Measurements from ENCODE around the gene PAX7.
"Not testable (repeated sequence)": the region's sequence is repeated elsewhere in the genome, so short reads cannot be mapped to it uniquely, and the experiment has no call there.

The PAX7 gene

DNA sequence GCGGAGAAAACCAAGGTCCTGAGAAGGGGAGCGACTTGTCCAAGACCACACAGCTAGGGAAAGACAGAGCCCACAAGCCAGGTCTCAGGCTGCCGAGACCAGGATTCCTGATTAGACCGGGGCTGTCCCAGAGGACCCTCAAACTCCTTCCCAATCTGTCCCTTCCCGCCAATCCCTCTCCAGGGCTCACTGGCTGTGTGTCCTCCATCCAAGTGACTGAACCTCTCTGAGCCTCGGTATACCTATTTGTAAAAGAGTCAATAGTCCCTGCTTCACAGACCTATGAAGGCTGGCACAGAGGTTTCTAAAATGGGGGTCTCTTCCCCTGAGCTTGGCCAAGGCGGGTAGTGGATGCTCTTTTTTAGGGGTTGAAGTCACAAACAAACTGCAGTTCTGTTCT is 56.6 kb downstream of the PAX7 start:
- TF ChIP-seq, protein P1, sequence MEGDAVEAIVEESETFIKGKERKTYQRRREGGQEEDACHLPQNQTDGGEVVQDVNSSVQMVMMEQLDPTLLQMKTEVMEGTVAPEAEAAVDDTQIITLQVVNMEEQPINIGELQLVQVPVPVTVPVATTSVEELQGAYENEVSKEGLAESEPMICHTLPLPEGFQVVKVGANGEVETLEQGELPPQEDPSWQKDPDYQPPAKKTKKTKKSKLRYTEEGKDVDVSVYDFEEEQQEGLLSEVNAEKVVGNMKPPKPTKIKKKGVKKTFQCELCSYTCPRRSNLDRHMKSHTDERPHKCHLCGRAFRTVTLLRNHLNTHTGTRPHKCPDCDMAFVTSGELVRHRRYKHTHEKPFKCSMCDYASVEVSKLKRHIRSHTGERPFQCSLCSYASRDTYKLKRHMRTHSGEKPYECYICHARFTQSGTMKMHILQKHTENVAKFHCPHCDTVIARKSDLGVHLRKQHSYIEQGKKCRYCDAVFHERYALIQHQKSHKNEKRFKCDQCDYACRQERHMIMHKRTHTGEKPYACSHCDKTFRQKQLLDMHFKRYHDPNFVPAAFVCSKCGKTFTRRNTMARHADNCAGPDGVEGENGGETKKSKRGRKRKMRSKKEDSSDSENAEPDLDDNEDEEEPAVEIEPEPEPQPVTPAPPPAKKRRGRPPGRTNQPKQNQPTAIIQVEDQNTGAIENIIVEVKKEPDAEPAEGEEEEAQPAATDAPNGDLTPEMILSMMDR (IDR thresholded peaks at IDR 0.05; ENCODE audit: low read depth, low read length) = no peak
- DNase-seq (ENCODE audit: low read depth, low spot score) = no peak
- in situ Hi-C loops (cut with HindIII; ENCODE audit: low sequenced_read_pairs) = no loop called here

DNA sequence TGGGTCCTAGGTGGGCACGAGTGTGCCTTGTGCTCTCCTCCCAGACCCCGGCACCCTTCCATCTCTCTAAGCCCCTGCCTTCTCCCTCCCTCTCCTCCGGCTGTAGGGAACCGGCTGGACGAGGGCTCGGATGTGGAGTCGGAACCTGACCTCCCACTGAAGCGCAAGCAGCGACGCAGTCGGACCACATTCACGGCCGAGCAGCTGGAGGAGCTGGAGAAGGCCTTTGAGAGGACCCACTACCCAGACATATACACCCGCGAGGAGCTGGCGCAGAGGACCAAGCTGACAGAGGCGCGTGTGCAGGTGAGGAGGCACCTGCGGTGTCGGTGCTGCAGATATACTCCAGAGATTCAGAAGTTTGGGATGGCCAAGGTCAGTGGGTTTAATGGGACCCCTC is 61.0 kb downstream of the PAX7 start:
- TF ChIP-seq, protein P1 (IDR thresholded peaks at IDR 0.05; ENCODE audit: low read depth, low read length) = no peak
- in situ Hi-C loops (cut with HindIII; ENCODE audit: low sequenced_read_pairs) = no loop called here
- no peak overlapping the region for H3K4me3 ChIP-seq (ENCODE audit: low read depth, low read length)
- no peak for DNase-seq (ENCODE audit: low read depth, low spot score)

More for the DNA sequence above, 56.6 kb downstream of the PAX7 start:
- H3K4me3 ChIP-seq (ENCODE audit: low read depth, low read length) = no peak overlapping the region

DNA sequence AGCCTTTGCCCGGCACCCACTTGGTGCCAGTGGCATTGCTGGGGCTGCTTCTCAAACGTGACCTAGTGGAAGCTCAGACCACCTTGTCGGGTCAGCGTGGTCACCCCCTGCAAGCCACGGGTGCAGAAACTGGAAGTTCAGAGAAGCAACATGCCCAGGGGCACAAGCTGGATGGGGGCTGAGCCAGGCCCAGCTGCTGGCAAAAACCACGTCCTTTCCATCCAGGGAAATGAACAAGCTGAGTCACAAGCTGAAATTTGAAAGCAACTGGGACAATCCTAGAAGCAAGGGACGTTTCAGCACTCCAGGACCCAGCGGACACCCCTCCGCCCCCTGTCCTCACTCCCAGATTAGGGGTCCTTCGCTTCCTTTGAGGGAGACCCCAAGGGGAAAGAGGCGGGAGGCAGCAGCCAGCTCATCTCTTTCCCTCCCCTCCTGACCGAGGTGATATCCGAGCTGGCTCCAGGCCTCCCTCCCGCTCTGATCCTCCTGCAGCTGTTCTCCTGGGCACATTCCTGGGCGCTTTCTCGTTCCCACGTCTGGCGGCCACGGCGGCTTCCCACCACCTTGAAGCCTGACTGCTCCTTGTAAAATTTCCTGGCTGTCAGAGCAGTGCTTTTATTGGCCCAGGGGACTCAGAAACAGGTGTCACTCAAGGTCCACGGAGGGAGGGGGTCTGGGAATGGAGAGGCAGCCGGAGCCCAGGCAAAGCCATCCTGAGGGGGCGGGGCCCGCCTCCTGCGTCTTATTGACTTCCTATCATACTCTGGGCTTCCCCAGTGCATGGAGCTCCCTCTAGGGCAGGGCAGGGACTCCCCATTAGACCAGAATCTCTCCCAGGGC is 62.8 kb downstream of the PAX7 start:
- TF ChIP-seq, protein P1 (IDR thresholded peaks at IDR 0.05; ENCODE audit: low read depth, low read length) = no peak
- no peak for DNase-seq (ENCODE audit: low read depth, low spot score)
- in situ Hi-C loops (cut with HindIII; ENCODE audit: low sequenced_read_pairs) = no loop called here
- H3K4me3 ChIP-seq (ENCODE audit: low read depth, low read length) = no peak overlapping the region

DNA sequence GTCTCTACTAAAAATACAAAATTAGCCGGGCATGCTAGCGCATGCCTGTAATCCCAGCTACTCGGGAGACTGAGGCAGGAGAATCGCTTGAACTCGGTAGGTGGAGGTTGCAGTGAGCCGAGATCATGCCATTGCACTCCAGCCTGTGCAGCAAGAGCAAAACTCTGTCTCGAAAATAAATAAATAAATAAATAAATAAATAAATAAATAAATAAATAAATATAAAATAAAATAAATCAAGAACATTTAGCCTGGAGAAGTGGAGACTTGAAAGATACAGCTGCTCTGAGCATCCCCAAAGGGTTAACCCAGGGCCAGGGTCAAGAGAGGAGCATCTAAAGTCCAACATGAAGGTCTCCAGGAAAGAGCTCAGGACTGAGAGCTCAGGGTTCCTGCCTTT is 63.6 kb downstream of the PAX7 start:
- H3K4me3 ChIP-seq (ENCODE audit: low read depth, low read length); in situ Hi-C loops (cut with HindIII; ENCODE audit: low sequenced_read_pairs); DNase-seq (ENCODE audit: low read depth, low spot score): not testable (repeated sequence)

DNA sequence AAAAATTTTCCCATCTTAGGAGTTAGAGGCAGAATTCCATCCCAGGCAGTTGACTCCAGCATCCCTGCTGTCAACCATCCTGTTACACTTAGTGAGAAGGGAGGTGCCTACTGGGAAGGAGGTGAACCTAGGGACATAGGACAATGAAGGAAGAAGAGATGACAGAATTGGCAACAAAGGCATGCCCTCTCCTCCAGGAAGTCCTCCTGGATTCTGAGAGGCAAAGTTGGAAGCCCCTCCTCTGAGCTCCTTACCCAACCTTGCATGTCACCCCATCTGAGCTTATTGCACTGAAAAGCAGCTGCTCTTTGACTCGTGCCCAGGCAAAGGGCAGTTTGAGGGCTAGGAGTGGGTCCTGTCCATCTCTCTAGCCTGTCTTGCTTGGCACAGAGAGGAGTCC is 66.9 kb downstream of the PAX7 start:
- H3K4me3 ChIP-seq (ENCODE audit: low read depth, low read length) = no peak overlapping the region
- TF ChIP-seq, protein P1 (IDR thresholded peaks at IDR 0.05; ENCODE audit: low read depth, low read length) = no peak
- in situ Hi-C loops (cut with HindIII; ENCODE audit: low sequenced_read_pairs) = no loop called here
- DNase-seq (ENCODE audit: low read depth, low spot score) = no peak

DNA sequence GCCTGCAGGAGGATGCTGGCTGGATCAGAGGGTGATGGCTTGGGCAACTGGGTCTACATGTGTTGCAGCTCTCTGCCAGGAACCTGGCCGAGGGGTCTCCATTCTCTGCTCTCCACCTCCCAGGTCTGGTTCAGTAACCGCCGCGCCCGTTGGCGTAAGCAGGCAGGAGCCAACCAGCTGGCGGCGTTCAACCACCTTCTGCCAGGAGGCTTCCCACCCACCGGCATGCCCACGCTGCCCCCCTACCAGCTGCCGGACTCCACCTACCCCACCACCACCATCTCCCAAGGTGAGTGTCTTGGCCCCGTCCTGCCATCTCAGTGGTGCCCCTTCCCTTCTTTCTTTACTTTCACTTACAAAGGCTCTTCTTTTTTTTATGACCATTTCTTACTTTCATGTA is 69.9 kb downstream of the PAX7 start:
- DNase-seq (ENCODE audit: low read depth, low spot score) = no peak
- in situ Hi-C loops (cut with HindIII; ENCODE audit: low sequenced_read_pairs) = no loop called here
- H3K4me3 ChIP-seq (ENCODE audit: low read depth, low read length) = no peak overlapping the region
- TF ChIP-seq, protein P1 (IDR thresholded peaks at IDR 0.05; ENCODE audit: low read depth, low read length) = no peak

DNA sequence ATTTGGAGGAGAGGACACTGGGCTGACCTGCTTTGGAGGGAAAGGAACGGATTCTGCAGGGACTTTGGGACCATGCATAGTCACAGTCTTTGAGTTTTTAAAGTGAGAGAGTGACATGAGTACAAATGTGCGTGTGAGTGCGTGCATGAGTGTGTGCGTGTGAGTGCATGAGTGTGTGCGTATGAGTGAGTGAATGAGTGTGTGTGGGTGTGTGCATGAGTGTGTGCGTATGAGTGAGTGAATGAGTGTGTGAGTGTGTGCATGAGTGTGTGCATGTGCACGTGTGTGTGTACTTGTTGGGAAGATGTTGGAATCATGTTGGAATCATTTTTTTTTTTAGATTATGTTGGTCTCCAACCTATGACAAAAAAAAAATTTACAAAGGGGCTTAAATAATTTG is 70.5 kb downstream of the PAX7 start:
- H3K4me3 ChIP-seq (ENCODE audit: low read depth, low read length) = no peak overlapping the region
- no peak for DNase-seq (ENCODE audit: low read depth, low spot score)
- TF ChIP-seq, protein P1 (IDR thresholded peaks at IDR 0.05; ENCODE audit: low read depth, low read length) = no peak
- in situ Hi-C loops (cut with HindIII; ENCODE audit: low sequenced_read_pairs) = no loop called here
